Suprapubic skin (tissue), 4 donors: Measurements from ENCODE around the gene NUDT13. TPM values are rescaled to one million over a fixed set of nuclear protein-coding genes. Genes with fewer than 3 reads are reported as not detected.

ENCODE experiments used
- DNase-seq, 2 donors: peaks; one replicate each; pipeline ENCODE4 v3.0.0-alpha.2; 2019; ENCODE audit warnings: low spot score in 2 of 2
- H3K27ac ChIP-seq: fragments of 200-600 bp; sonication (generic); one replicate; pipeline ENCODE4 v1.5.1; 2019
- H3K27me3 ChIP-seq: fragments of 200-600 bp; sonication (generic); one replicate; pipeline ENCODE4 v1.5.1; 2019
- H3K36me3 ChIP-seq: fragments of 200-600 bp; sonication (generic); one replicate; pipeline ENCODE4 v1.5.1; 2019
- H3K4me1 ChIP-seq: fragments of 200-600 bp; sonication (generic); one replicate; pipeline ENCODE4 v1.5.1; 2019
- H3K4me3 ChIP-seq: fragments of 200-600 bp; sonication (generic); one replicate; pipeline ENCODE4 v1.5.1; 2019; ENCODE audit warnings: mild to moderate bottlenecking
- H3K9me3 ChIP-seq: fragments of 200-600 bp; sonication (generic); one replicate; pipeline ENCODE4 v1.5.1; 2019
- CTCF ChIP-seq, 2 donors: fragments of 200-600 bp in 1 of 2; fragments of 450-650 bp in 1 of 2; sonication (generic) in 1 of 2; IDR thresholded peaks; one replicate each; pipeline ENCODE4 v1.5.1; 2016 to 2019; ENCODE audit warnings: antibody characterized with exemption in 2 of 2, mild to moderate bottlenecking in 1 of 2, moderate library complexity in 1 of 2
- EP300 ChIP-seq: sonication (generic); formaldehyde crosslinking; IDR thresholded peaks from one replicate; pipeline ENCODE4 v1.6.1; 2017; ENCODE audit warnings: antibody characterized with exemption
- POLR2A ChIP-seq, 2 donors: fragments of 450-650 bp; IDR thresholded peaks; one replicate each; pipeline ENCODE4 v1.6.1; 2017; ENCODE audit warnings: antibody characterized with exemption in 2 of 2, mild to moderate bottlenecking in 2 of 2, moderate library complexity in 2 of 2
- POLR2AphosphoS5 ChIP-seq, 3 donors: sonication (generic); formaldehyde crosslinking; IDR thresholded peaks; one replicate each; pipeline ENCODE4 v1.6.1; 2017; ENCODE audit warnings: antibody characterized with exemption in 3 of 3
- WGBS: methylation state at CpG from one replicate; pipeline ENCODE4 v1.1.5; 2018; 5-methylcytosine and 5-hydroxymethylcytosine counted together
- total RNA-seq, 4 donors: library from RNA; depleted of rRNA; stranded (reverse); fragments of >200 nt; gene quantifications; one replicate each; pipeline ENCODE4 v1.1.0, GENCODE V29; 2016

The NUDT13 gene
- total RNA-seq, 4 donors from 2014 or later: 0.86 to 4.2 (median 1.5) TPM

GRCh38 chr10:73163096-73163495 is 52.8 kb downstream of the NUDT13 start:
- Histone ChIP-seq H3K9me3 (no peaks in the 10 kb centered on the region), H3K27ac (no peak overlapping the region), H3K27me3 (no peaks in the 10 kb centered on the region), H3K36me3 (peaks cover 28% of the 10 kb centered on the region), H3K4me1 (peaks cover 46% of the 10 kb centered on the region), H3K4me3 (no peak overlapping the region)
- WGBS: 92% methylated on average over 2 of the region's 2 CpGs
- DNase-seq: no peak
- TF ChIP-seq POLR2A (IDR thresholded peaks at IDR 0.05): no peak
- TF ChIP-seq POLR2AphosphoS5 (IDR thresholded peaks at IDR 0.05): no peak
- no peak for TF ChIP-seq EP300
- TF ChIP-seq CTCF (IDR thresholded peaks at IDR 0.05): no peak

GRCh38 chr10:73166972-73167371 is 56.7 kb downstream of the NUDT13 start:
- Histone ChIP-seq H3K9me3 (no peaks in the 10 kb centered on the region), H3K36me3 (peaks cover 17% of the 10 kb centered on the region), H3K4me3 (peak overlapping the region; percentile 97), H3K27ac (peak overlapping the region; percentile 98), H3K4me1 (peaks cover 57% of the 10 kb centered on the region), H3K27me3 (no peaks in the 10 kb centered on the region)
- DNase-seq: no peak
- 84% methylated on average over 2 of the region's 2 CpGs for WGBS
- TF ChIP-seq EP300: no peak
- no peak for TF ChIP-seq CTCF (IDR thresholded peaks at IDR 0.05)
- no peak for TF ChIP-seq POLR2A (IDR thresholded peaks at IDR 0.05)
- TF ChIP-seq POLR2AphosphoS5 (IDR thresholded peaks at IDR 0.05): no peak

GRCh38 chr10:73167458-73167782 is 57.2 kb downstream of the NUDT13 start:
- Histone ChIP-seq H3K27ac (peak overlapping the region; percentile 98), H3K27me3 (no peaks in the 10 kb centered on the region), H3K4me3 (peak overlapping the region; percentile 97), H3K9me3 (no peaks in the 10 kb centered on the region), H3K36me3 (peaks cover 13% of the 10 kb centered on the region), H3K4me1 (peaks cover 52% of the 10 kb centered on the region)
- no peak for DNase-seq
- no peak for TF ChIP-seq EP300
- no peak for TF ChIP-seq CTCF (IDR thresholded peaks at IDR 0.05)
- no peak for TF ChIP-seq POLR2A (IDR thresholded peaks at IDR 0.05)
- TF ChIP-seq POLR2AphosphoS5 (IDR thresholded peaks at IDR 0.05): no peak
- WGBS: 9% methylated on average over 5 of the region's 5 CpGs

- Histone ChIP-seq H3K4me3 (peak within 1 kb of the TSS; percentile 97), H3K27ac (peak within 1 kb of the TSS; percentile 98), H3K36me3 (peaks cover 8% of the 10 kb centered on the region), H3K9me3 (no peaks in the 10 kb centered on the region), H3K4me1 (peaks cover 47% of the 10 kb centered on the region), H3K27me3 (no peaks in the 10 kb centered on the region)
- TF ChIP-seq CTCF (IDR thresholded peaks at IDR 0.05): no peak
- TF ChIP-seq POLR2AphosphoS5 (IDR thresholded peaks at IDR 0.05): peak; percentile 90 to 97 (median 95)
- TF ChIP-seq POLR2A (IDR thresholded peaks at IDR 0.05): peak; percentile 41 to 91
- TF ChIP-seq EP300: peak; percentile 6
- peak; percentile 95 to 97 for DNase-seq
- WGBS: 0% methylated on average over 39 of the region's 49 CpGs
Measured at GRCh38 chr10:73167783-73168464, 57.7 kb downstream of the NUDT13 start, which contains the start of the genes ECD and FAM149B1. ECD (minus strand) TSS chr10:73168008; CDS start chr10:73163937, 4,071 bp downstream. FAM149B1 (plus strand) TSS chr10:73168119; CDS start chr10:73168340, 221 bp downstream.

- DNase-seq: no peak
- Histone ChIP-seq H3K4me1 (peaks cover 42% of the 10 kb centered on the region), H3K4me3 (peak overlapping the region; percentile 97), H3K9me3 (no peaks in the 10 kb centered on the region), H3K27me3 (no peaks in the 10 kb centered on the region), H3K36me3 (peaks cover 5% of the 10 kb centered on the region), H3K27ac (peak overlapping the region; percentile 98)
- TF ChIP-seq POLR2AphosphoS5 (IDR thresholded peaks at IDR 0.05) (no peak), CTCF (IDR thresholded peaks at IDR 0.05) (no peak), POLR2A (IDR thresholded peaks at IDR 0.05) (no peak), EP300 (no peak)
- WGBS: 1% methylated on average over 6 of the region's 6 CpGs
Measured at GRCh38 chr10:73168465-73168803, 58.2 kb downstream of the NUDT13 start.
